GM12872 (cell line): ENCODE measurements around the gene FGF4.

ENCODE experiments used
- TF ChIP-seq, protein P1 (sequence below): IDR thresholded peaks from 3 replicates; pipeline ENCODE4 v1.5.1; 2011; ENCODE audit warnings: low read depth, mild to moderate bottlenecking, low read length, moderate library complexity; ENCODE audit not compliant: insufficient read depth

The FGF4 gene, protein sequence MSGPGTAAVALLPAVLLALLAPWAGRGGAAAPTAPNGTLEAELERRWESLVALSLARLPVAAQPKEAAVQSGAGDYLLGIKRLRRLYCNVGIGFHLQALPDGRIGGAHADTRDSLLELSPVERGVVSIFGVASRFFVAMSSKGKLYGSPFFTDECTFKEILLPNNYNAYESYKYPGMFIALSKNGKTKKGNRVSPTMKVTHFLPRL

DNA sequence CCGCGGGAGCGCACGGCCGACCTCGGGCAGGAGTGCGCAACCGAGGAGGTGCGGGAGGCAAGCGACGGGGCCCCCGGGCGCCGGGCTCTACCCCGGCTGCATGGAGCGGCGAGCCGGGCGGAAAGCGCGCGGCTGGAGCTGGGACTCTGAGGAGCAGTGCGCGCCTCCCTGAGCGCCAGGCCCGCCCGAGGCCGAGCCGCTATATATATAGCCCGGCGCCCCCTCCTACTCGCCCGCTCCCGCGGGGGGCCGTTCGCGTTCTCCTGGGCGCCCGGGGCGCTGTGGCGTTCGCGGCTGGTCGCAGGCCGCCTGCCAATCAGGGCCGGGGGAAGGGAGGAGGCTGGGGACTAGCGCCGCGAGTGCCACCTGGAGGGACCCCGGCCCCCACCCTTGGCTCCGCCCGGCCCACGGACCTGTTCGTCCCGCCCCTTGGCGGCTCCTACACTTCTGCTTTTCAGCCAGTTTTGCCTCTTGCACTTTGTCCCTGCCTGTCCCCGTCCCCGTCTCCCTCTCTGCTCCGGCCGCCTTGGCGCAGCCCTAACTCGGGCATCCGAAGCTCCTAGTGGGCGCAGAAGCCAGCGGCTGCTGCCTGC is at the start of gene FGF4:
FGF4 (minus strand) TSS at position 179 of the 593 bp plus-strand sequence. CDS start 257 bp downstream, outside the sequence.
- TF ChIP-seq, protein P1, sequence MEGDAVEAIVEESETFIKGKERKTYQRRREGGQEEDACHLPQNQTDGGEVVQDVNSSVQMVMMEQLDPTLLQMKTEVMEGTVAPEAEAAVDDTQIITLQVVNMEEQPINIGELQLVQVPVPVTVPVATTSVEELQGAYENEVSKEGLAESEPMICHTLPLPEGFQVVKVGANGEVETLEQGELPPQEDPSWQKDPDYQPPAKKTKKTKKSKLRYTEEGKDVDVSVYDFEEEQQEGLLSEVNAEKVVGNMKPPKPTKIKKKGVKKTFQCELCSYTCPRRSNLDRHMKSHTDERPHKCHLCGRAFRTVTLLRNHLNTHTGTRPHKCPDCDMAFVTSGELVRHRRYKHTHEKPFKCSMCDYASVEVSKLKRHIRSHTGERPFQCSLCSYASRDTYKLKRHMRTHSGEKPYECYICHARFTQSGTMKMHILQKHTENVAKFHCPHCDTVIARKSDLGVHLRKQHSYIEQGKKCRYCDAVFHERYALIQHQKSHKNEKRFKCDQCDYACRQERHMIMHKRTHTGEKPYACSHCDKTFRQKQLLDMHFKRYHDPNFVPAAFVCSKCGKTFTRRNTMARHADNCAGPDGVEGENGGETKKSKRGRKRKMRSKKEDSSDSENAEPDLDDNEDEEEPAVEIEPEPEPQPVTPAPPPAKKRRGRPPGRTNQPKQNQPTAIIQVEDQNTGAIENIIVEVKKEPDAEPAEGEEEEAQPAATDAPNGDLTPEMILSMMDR = no peak

DNA sequence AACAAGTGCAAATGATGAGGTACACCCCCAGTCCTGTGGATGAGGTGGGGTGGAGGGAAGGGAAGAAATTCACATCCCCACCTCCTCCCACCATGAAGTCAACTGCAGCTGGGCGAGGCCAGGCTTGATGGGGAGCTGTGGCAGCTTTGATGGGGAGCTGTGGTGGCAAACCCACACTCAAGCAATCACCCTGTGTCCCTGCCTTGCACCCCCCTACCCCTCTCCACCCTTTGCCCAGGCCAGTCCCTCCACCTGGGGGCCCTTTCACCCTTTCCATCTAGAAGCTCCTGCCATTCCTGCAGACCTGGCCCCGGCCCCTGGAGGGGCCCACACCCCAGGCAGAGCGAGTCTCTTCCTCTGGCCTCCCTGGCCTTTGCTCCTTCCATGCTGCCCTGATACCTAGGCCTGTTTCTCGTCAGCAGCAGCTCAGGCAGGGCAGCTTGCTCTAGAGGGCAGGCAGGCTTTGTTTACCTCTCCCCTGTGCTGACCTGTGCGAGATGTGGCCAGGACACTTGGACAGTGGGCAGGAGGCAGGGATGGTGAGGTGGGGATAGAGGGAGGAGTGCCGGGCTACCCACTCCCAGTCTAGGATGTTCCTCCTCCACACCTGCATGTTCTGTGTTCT is 48.6 kb upstream of the FGF4 start:
- TF ChIP-seq, protein P1 = no peak

DNA sequence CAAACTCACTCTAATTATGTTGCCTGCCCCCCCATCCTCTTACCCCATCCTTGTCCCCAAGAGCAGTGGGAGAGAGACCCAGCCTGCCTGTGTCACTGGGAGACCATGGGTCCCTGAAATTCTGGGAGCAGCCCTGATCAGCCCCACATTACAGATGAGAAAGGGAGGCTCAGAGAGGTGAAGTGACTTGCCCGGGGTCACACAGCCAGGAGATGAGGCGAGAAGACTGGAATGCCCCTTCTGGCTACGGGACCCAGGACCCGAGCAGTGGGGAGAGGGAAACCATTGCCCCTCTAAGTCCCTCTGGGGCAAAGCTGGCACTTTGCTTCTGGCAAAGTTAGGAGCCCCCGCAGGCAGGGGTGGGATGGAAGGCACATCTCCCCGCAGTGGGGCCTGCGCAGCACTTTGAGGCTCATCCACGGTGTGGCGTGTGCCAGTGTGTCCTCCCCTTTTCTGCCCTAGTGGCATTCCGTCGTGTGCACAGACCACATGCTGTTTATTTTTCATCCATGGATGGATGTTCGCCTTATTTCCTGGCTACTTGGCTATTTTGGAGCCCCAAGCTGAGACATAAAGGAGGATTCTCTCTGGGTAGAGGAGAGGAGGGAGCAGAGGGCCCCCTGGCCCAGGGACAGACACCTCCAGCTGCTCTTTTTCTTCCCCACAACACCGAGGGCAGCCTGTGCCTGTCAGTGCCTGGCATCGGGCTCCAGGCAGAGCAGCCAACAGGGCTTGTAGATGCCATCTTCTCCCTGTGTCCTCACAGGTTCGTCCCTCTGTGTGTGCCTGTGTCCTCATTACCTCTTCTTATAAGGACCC is 47.7 kb upstream of the FGF4 start:
- TF ChIP-seq, protein P1 = no peak

DNA sequence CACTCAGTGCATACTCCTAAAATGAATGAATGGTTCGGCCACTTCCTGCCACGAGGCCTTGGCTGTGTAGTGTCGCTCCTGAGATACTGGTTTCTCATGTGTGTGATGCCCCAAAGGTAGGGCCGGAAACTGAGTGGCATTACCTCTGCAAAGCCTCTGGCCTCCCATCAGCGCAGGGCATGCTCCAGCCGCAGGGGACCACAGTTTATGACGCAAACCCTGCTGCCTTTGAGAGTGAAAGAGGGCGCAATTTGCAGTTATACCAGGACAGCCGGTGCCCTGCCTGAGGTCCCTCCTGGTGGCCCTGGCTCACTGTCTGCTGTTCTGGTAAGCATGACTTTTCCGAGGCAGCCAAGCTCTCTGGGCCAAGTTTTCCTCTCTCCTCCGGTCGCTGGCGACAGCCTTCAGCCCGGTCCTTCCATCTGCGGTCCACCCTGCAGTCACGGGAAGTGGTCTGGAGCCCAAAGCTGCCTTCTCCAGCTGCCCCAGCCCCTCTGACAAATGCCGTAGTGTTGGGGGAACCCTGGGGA is 46.4 kb upstream of the FGF4 start:
- TF ChIP-seq, protein P1 = no peak

DNA sequence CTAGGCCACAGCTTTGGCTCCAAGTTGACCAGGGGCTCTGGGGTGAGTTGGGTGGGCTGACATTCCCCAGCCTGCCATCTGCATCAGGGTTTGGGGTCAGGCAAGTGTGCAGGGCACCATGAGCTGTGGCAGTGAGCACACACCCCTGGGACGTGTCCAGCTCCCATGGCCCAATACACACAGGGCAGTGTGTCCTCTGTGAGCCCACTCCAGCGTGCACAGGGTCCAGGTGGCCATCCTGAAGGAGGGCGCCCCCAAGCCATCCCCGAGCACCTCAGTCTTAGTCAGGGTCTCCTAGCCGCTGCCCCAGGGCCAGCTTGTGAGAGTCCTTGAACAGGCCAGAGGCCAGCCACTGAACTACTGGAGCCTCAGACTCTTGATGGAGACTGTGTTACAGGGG is 45.3 kb upstream of the FGF4 start:
- TF ChIP-seq, protein P1 = no peak

DNA sequence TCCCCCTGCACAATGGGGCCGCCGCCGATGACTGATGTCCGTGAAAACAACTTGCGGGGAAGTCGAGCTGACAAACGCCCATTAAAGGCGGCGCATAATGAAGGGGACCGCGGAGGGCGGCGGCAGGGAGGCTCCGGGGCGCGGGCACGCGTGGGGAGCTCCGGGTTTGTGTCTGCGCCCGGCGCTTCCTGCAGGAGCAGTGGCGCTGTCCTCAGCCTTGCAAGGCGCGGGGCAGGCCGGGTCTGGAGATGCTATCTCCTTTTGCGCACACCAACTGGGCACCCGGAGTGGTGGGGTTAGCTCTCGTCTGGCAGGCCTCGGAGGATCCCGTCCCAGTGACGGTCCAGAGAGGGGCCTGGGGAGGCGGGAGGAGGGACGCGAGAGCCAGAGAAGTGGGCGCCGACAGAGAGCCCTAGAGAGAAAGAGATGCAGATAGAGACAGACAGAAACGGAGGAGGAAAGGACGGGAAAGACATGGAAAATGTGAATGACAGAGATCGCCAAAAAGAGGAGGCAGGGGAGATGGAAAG is 44.5 kb upstream of the FGF4 start:
- TF ChIP-seq, protein P1 = no peak
